HG03060 (cell line): ENCODE results near the gene EMC6.

ENCODE experiments used
- ATAC-seq: cut with Tn5 transposase; IDR thresholded peaks from one replicate; pipeline ENCODE4 v1.9.1; 2021; ENCODE audit warnings: low read depth, moderate number of reproducible peaks; ENCODE audit not compliant: unreplicated experiment

The EMC6 gene

GRCh38 chr17:3678821-3679530 is 10.4 kb downstream of the EMC6 start:
- ATAC-seq = no peak

- ATAC-seq = no peak
These were observed 11.0 kb downstream of the EMC6 start for GRCh38 chr17:3679531-3680126.

- ATAC-seq = no peak
These were observed 12.4 kb downstream of the EMC6 start for GRCh38 chr17:3681057-3681456.

GRCh38 chr17:3681565-3681964 is 13.0 kb downstream of the EMC6 start:
- ATAC-seq = no peak

- no peak for ATAC-seq
These were observed 13.4 kb downstream of the EMC6 start for GRCh38 chr17:3682033-3682432.

- no peak for ATAC-seq
These were observed 14.5 kb downstream of the EMC6 start for GRCh38 chr17:3683054-3683511.

- ATAC-seq = no peak
These were observed 16.6 kb downstream of the EMC6 start for GRCh38 chr17:3685174-3685573.

GRCh38 chr17:3688027-3688553 is 19.5 kb downstream of the EMC6 start:
- no peak for ATAC-seq

- ATAC-seq = no peak
These were observed 20.2 kb downstream of the EMC6 start for GRCh38 chr17:3688852-3689261.

GRCh38 chr17:3689262-3690093 is 20.9 kb downstream of the EMC6 start:
- ATAC-seq = no peak

- no peak for ATAC-seq
These were observed 21.6 kb downstream of the EMC6 start for GRCh38 chr17:3690094-3690715.

- ATAC-seq = no peak
These were observed 23.0 kb downstream of the EMC6 start for GRCh38 chr17:3691617-3692067.

GRCh38 chr17:3692346-3692745 is 23.7 kb downstream of the EMC6 start:
- no peak for ATAC-seq

GRCh38 chr17:3693141-3693540 is 24.5 kb downstream of the EMC6 start:
- no peak for ATAC-seq

- ATAC-seq = peak; percentile 44
These were observed 25.2 kb downstream of the EMC6 start for GRCh38 chr17:3693829-3694231.

- no peak for ATAC-seq
These were observed 26.6 kb downstream of the EMC6 start for GRCh38 chr17:3695129-3695722.

GRCh38 chr17:3695723-3696411 is 27.3 kb downstream of the EMC6 start, which contains the start of gene P2RX5:
Gene P2RX5, minus strand, starts transcription at chr17:3696155. Its CDS starts 150 bp downstream, at chr17:3696005.
- ATAC-seq = no peak

GRCh38 chr17:3697103-3697476 is 28.5 kb downstream of the EMC6 start:
- no peak for ATAC-seq

GRCh38 chr17:3698139-3698538 is 29.5 kb downstream of the EMC6 start:
- ATAC-seq = no peak

- no peak for ATAC-seq
These were observed 31.3 kb downstream of the EMC6 start for GRCh38 chr17:3699951-3700350.
